ENCODE measurements around the gene CCDC187. TPM values are rescaled to one million over a fixed set of nuclear protein-coding genes. Genes with fewer than 3 reads are reported as not detected.

The CCDC187 gene
- total and polyA plus RNA-seq, 5 donors: not detected

DNA sequence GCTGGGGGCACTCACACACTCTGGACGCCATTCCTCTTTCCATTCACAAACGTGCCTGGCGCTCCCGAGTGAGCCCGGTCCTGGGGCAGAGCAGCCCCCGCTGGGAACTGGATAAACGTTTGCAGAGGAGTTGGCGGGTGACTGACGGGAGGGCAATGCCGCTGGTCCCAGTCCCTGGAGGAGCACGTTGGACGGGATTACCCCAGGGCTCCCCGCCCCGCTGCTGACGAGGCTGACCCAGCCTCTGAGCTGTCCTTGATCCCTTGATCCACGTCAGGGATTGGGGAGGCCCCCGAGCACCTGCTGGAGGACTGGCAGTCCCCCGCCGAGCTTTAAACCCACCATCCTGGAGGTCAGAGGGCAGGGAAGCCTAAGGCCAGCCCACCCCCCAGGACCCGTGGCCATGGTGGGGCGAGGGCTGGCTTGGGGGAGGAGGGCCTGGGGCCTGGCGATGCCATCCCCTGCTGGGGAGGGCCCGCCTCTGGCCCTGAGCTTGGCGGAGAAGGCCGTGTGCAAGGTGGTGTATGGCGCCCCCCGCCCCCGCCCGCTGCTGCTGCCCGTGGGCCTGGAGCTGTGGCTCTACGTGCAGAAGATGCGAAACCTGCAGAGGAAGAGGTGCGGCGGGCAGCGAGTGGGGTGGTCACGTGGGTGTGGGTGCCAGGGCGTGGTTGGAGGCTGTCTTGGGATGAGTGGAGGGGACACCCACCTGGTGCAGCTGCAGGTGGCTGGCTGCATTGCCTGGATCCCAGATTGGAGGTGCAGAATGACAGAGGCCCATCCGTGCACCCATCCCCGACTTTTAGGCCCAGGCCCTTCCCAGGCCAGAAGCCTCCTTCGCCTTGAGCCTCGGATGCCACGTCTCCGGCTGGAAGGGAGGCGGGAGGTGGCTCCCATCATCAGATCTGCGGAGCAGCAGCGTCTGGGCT is 27.9 kb upstream of the CCDC187 start:
- intact Hi-C loops (cut with DNase I): no loop called here
- no peak overlapping the region for H3K27ac ChIP-seq (ENCODE audit: low read length)
- no peaks in the 10 kb centered on the region for H3K27me3 ChIP-seq (ENCODE audit: control insufficient read depth, insufficient read depth)
- no peak overlapping the region for H3K4me3 ChIP-seq (ENCODE audit: low read length)
- 81% methylated on average over 46 of the region's 46 CpGs for WGBS
- H3K9me3 ChIP-seq (ENCODE audit: control insufficient read depth, low read length): no peaks in the 10 kb centered on the region
- DNase-seq: peak; percentile 20 to 56 (median 50)
- peaks cover 7% of the 10 kb centered on the region for H3K4me1 ChIP-seq (ENCODE audit: control insufficient read depth, insufficient read depth, low read length)
- no peak for ATAC-seq

DNA sequence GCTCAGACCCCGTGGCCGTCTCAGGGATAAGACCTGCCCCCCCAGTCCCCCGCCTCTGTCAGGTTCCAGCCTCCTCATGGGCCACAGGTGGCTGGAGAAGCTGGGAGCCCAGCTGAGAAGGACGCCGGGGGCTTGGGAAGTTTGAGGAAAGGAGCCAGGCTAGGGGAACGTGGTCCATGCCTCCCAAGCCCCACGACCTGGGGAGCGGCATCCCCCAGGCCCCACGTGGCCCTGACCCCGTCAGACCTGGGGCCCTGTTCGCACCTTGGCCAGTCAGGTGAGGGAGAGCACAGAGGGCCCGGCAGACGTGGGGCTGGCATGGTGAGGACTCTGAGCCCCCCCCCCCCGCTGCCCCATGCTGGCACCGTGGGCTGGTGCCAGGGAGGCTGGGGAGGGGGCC is 27.1 kb upstream of the CCDC187 start:
- DNase-seq (peak; percentile 12 to 50 (median 39)), ATAC-seq (no peak)
- Histone ChIP-seq H3K4me1 (ENCODE audit: control insufficient read depth, insufficient read depth, low read length) (peaks cover 7% of the 10 kb centered on the region), H3K4me3 (ENCODE audit: low read length) (no peak overlapping the region), H3K27me3 (ENCODE audit: control insufficient read depth, insufficient read depth) (no peaks in the 10 kb centered on the region), H3K9me3 (ENCODE audit: control insufficient read depth, low read length) (no peaks in the 10 kb centered on the region), H3K27ac (ENCODE audit: low read length) (no peak overlapping the region)
- intact Hi-C loops (cut with DNase I): no loop called here
- 76% methylated on average over 15 of the region's 15 CpGs for WGBS

DNA sequence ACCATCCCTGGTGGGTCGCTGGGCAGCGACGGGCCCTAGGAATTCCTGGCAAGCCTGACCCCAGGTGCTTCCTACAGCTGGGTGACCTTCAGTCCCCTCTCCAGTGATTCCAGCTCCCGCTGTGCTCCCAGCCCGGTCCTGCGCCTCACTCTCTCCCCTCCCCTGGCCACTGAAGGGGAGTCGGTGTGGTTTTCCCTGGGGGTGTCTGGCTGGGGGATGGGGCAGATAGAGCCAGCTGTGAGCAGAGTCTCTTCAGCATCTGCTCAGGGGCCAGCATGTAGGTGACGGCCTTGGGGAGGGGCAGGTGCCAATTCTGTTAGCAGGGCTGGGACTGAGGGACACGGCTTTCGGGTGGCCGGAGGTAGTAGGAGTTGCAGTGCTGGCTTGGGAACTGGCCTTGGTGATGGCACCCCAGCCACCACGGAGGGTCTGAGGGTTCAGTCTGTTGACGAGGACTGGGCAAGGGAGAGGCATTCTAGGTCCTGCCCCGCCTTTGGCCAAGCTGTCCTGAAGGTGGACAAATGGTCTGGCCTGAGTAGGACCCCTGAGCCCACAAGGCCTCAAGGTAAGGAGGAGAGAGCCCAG is 26.6 kb upstream of the CCDC187 start:
- H3K27me3 ChIP-seq (ENCODE audit: control insufficient read depth, insufficient read depth): no peaks in the 10 kb centered on the region
- no peak for ATAC-seq
- DNase-seq: peak; percentile 19 to 67 (median 47)
- H3K27ac ChIP-seq (ENCODE audit: low read length): no peak overlapping the region
- peaks cover 7% of the 10 kb centered on the region for H3K4me1 ChIP-seq (ENCODE audit: control insufficient read depth, insufficient read depth, low read length)
- H3K9me3 ChIP-seq (ENCODE audit: control insufficient read depth, low read length): no peaks in the 10 kb centered on the region
- 58% methylated on average over 14 of the region's 14 CpGs for WGBS
- H3K4me3 ChIP-seq (ENCODE audit: low read length): no peak overlapping the region
- intact Hi-C loops (cut with DNase I): no loop called here

DNA sequence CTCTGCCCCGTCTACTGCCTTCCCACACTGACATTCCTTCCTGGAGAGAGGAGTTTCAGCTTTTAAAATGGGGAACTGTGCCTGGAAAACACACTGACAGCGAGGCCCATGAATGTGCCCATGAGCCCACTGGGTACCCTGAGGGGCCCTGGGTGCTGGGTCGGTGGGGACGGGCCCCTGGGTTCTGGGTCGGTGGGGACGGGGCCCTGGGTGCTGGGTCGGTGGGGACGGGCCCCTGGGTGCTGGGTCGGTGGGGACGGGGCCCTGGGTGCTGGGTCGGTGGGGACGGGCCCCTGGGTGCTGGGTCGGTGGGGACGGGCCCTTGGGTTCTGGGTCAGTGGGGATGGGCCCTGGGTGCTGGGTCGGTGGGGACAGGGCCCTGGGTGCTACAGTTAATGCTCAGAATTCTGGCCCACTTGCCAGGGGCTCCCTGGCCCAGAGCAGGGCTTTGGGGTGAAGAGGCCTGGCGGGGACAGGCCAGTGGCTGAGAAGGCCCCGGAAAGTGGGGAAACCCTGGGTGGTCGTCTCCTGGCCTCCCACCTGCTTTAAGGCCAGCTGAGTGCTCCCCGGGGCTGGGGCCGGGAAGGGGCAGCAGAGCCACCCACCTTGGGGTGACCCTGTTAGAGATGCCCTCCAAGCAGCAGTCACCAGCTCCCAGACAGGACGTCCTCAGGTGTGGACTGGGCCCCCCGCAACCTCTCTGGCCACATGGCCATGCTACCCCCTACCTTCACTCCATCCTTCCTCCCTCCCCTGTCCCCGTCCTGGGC is 25.9 kb upstream of the CCDC187 start:
- peak overlapping the region; percentile 61 for H3K27ac ChIP-seq (ENCODE audit: low read length)
- intact Hi-C loops (cut with DNase I): no loop called here

DNA sequence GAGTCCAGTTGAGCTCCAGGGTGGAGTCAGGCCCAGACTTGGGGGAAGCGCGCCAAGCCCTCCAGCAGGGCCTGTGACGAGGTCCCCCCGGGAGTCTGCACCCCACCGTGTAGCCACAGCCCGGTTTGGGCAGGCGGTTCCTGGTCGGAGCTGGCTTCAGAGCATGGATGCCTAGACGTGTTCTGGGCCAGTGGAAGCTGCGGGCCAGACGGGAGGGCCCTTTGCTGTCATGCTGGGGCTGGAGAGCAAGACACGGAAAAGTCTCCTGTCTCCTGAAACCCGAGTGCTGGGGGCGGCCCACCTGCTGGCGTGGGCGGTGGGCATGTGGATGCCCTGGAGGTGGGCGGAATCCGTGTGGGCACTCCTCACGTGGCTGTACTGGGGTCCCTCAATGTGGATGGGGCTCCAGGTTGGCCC is 25.3 kb upstream of the CCDC187 start:
- intact Hi-C loops (cut with DNase I): no loop called here
- DNase-seq: peak; percentile 46 to 85 (median 80)
- Histone ChIP-seq H3K27ac (ENCODE audit: low read length) (peak overlapping the region; percentile 61), H3K9me3 (ENCODE audit: control insufficient read depth, low read length) (no peaks in the 10 kb centered on the region), H3K27me3 (ENCODE audit: control insufficient read depth, insufficient read depth) (no peaks in the 10 kb centered on the region), H3K4me3 (ENCODE audit: low read length) (peak overlapping the region; percentile 77), H3K4me1 (ENCODE audit: control insufficient read depth, insufficient read depth, low read length) (peaks cover 7% of the 10 kb centered on the region)
- peak in 1 of 2 donors; percentile 1 for ATAC-seq
- 52% methylated on average over 19 of the region's 19 CpGs for WGBS

More for the DNA sequence above, 25.9 kb upstream of the CCDC187 start:
- no peaks in the 10 kb centered on the region for H3K27me3 ChIP-seq (ENCODE audit: control insufficient read depth, insufficient read depth)
- 81% methylated on average over 23 of the region's 23 CpGs for WGBS
- no peaks in the 10 kb centered on the region for H3K9me3 ChIP-seq (ENCODE audit: control insufficient read depth, low read length)
- H3K4me1 ChIP-seq (ENCODE audit: control insufficient read depth, insufficient read depth, low read length): peaks cover 7% of the 10 kb centered on the region
- DNase-seq: peak; percentile 20 to 59 (median 49)
- H3K4me3 ChIP-seq (ENCODE audit: low read length): no peak overlapping the region
- ATAC-seq: no peak

DNA sequence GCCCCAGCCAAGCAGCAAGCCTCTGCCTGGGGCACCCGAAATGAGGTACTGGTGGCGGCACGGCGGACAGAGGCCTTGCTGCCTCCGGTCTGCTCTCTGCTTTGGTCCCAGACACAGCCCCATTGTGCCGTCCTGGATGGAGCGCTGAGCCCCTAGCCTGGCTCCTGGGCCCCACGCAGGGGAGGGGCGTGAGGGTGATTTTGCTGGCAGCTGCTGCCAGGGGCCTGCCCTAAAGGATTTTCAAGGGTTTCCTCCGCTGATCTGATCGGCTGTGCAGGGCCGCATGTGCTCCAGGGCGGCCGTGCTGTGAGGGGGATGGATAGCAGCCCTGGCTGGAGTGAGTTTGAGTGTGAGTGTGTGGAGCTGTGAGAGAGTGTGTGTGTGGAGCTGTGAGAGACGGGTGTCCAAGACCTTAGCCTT is 24.7 kb upstream of the CCDC187 start:
- Histone ChIP-seq H3K4me3 (ENCODE audit: low read length) (peak overlapping the region; percentile 77), H3K27me3 (ENCODE audit: control insufficient read depth, insufficient read depth) (no peaks in the 10 kb centered on the region), H3K27ac (ENCODE audit: low read length) (peak overlapping the region; percentile 61), H3K4me1 (ENCODE audit: control insufficient read depth, insufficient read depth, low read length) (peaks cover 9% of the 10 kb centered on the region), H3K9me3 (ENCODE audit: control insufficient read depth, low read length) (no peaks in the 10 kb centered on the region)
- intact Hi-C loops (cut with DNase I): no loop called here
- ATAC-seq (peak; percentile 50 to 63), DNase-seq (peak; percentile 72 to 87 (median 81))
- WGBS: 10% methylated on average over 15 of the region's 15 CpGs

DNA sequence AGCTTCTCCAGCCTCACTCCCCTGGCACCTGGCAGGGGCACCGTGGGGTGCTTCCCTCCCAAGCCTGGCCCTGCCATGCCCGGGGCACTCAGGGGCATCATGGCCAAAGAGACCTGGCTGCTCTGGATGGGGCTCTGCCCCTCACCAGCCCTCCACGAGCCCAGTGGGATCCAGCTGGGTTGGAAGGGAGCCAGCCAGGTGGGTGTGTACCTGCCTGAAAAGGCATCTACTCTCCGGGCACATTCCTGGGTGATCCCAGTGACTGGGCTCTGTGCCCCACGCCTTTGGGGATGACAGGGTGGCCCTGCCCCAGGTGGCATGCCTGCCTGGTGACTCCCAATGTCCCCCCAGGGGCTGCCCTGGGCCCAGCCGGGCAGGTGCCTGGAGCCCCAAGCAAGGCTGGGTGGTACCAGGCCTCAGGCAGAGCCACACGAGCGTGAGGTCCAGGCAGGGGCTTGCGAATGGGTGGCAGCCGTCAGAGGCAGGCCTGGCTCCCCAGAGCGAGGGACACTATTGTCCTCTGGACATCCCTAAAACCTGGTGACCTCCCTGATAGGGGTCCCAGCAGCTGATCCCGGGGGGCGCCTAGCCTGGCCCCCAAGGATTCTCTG is 24.2 kb upstream of the CCDC187 start:
- Histone ChIP-seq H3K4me1 (ENCODE audit: control insufficient read depth, insufficient read depth, low read length) (peaks cover 9% of the 10 kb centered on the region), H3K4me3 (ENCODE audit: low read length) (peak overlapping the region; percentile 77), H3K27me3 (ENCODE audit: control insufficient read depth, insufficient read depth) (no peaks in the 10 kb centered on the region), H3K9me3 (ENCODE audit: control insufficient read depth, low read length) (no peaks in the 10 kb centered on the region), H3K27ac (ENCODE audit: low read length) (peak overlapping the region; percentile 61)
- 12% methylated on average over 13 of the region's 13 CpGs for WGBS
- peak in 1 of 2 donors; percentile 1 for ATAC-seq
- DNase-seq: peak; percentile 44 to 79 (median 74)
- intact Hi-C loops (cut with DNase I): no loop called here

DNA sequence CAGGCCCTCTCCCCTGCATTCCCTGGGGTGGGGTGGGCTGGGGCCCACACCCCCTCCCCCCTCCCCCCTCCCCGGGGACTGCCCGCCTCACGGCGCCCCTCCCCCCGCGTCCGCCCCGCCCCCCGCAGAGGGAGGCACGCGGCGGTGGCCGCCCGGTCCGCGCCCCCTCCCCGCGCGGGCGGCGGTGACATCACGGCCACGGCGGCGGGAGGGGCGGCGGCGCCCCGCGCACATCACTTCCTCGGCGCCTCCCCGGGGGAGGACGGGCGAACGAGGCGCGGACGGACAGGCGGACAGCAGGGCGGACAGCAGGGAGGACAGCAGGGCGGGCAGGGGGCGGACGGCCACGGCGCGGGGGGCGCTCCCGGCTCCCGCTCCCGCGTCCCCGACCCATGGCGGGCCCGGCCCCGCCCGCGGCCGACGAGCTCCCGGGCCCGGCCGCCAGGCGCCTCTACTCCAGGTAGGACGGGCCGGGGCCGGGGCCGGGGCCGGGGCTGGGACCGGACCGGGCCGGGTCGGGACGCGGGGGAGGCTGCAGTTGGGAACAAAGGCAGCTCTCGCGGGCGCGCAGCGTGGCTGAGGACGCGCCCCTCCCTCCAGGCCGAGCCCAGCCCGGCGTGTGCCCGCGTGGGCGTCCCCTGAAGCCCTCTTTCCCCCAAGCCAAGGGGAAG is 23.5 kb upstream of the CCDC187 start, which contains the start of gene GPSM1:
Gene GPSM1, plus strand, starts transcription at position 236 of the 671 bp plus-strand sequence. Its CDS starts 157 bp downstream, at position 393.
- H3K27me3 ChIP-seq (ENCODE audit: control insufficient read depth, insufficient read depth): no peaks in the 10 kb centered on the region
- 1% methylated on average over 81 of the region's 88 CpGs for WGBS
- ATAC-seq: peak; percentile 11 to 23
- peak within 1 kb of the TSS; percentile 77 for H3K4me3 ChIP-seq (ENCODE audit: low read length)
- DNase-seq: peak; percentile 72 to 92 (median 91)
- H3K9me3 ChIP-seq (ENCODE audit: control insufficient read depth, low read length): no peaks in the 10 kb centered on the region
- intact Hi-C loops (cut with DNase I): no loop called here
- peak within 1 kb of the TSS; percentile 67 for H3K27ac ChIP-seq (ENCODE audit: low read length)
- peaks cover 9% of the 10 kb centered on the region for H3K4me1 ChIP-seq (ENCODE audit: control insufficient read depth, insufficient read depth, low read length)

DNA sequence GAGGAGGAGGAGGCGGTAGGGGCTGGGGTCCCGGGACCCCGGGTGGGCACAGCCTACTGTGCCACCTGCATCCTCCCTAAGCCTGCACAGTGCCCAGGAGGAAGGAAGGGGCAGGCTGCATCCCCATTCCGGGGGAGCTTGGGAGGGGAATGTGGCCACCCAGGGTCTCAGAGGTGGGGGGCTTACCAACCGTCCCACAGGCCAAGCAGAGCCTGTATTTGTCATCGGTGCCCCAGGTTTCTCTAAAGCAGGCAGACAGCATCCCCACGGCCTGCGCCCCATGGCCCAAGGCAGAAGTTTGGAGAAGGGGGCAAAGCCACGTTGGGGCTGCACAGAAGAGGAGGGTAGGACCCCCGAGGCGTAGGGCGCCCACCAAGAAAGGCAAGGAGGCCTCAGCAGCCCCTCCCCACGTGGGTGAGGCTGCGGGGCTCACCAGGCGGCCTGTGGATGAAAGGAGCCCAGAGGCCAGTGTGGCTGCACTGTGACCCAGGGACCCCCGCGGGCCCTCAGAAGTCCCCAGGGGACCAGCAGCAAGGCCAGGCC is 22.9 kb upstream of the CCDC187 start:
- 35% methylated on average over 17 of the region's 17 CpGs for WGBS
- intact Hi-C loops (cut with DNase I): no loop called here
- Histone ChIP-seq H3K27ac (ENCODE audit: low read length) (peak overlapping the region; percentile 67), H3K27me3 (ENCODE audit: control insufficient read depth, insufficient read depth) (no peaks in the 10 kb centered on the region), H3K4me3 (ENCODE audit: low read length) (peak overlapping the region; percentile 77), H3K9me3 (ENCODE audit: control insufficient read depth, low read length) (no peaks in the 10 kb centered on the region), H3K4me1 (ENCODE audit: control insufficient read depth, insufficient read depth, low read length) (peaks cover 9% of the 10 kb centered on the region)
- ATAC-seq (no peak), DNase-seq (no peak)
